Upper lobe of left lung (tissue), 6 donors: ENCODE data around the gene TOP3B. TPM values are rescaled to one million over a fixed set of nuclear protein-coding genes. Genes with fewer than 3 reads are reported as not detected.

Experiments used
- ATAC-seq, 2 donors: fragments of 200-7000 bp; cut with Tn5 transposase; one replicate each; pipeline ENCODE4 v1.9.1; 2022; ENCODE audit warnings: mild to moderate bottlenecking in 2 of 2, moderate library complexity in 2 of 2; ENCODE audit not compliant: low FRiP score in 2 of 2
- DNase-seq, 2 donors: peaks; one replicate each; pipeline ENCODE4 v3.0.0-alpha.2; 2019 to 2020
- H3K27ac ChIP-seq, 4 donors: fragments of 200-600 bp; sonication (generic); one replicate each; pipeline ENCODE4 v1.5.1; 2016 to 2019
- H3K27me3 ChIP-seq, 4 donors: fragments of 200-600 bp; sonication (generic); one replicate each; pipeline ENCODE4 v1.5.1; 2017 to 2019
- H3K36me3 ChIP-seq, 4 donors: fragments of 200-600 bp; sonication (generic); one replicate each; pipeline ENCODE4 v1.5.1; 2016 to 2019
- H3K4me1 ChIP-seq, 4 donors: fragments of 200-600 bp; sonication (generic); one replicate each; pipeline ENCODE4 v1.5.1; 2018 to 2019
- H3K4me3 ChIP-seq, 4 donors: fragments of 200-600 bp; sonication (generic); one replicate each; pipeline ENCODE4 v1.5.1; 2017 to 2019; ENCODE audit warnings: mild to moderate bottlenecking in 2 of 4, moderate library complexity in 1 of 4
- H3K9me3 ChIP-seq, 4 donors: fragments of 200-600 bp; sonication (generic); one replicate each; pipeline ENCODE4 v1.5.1; 2018 to 2019
- CTCF ChIP-seq, 6 experiments: fragments of 450-650 bp in 4 of 6; fragments of 200-600 bp in 2 of 6; sonication (generic) in 2 of 6; IDR thresholded peaks; one replicate each; pipeline ENCODE4 v1.5.1; 2016 to 2019; ENCODE audit warnings: antibody characterized with exemption in 6 of 6
- EP300 ChIP-seq, 4 donors: sonication (generic); formaldehyde crosslinking; IDR thresholded peaks; one replicate each; pipeline ENCODE4 v1.5.1; 2017; ENCODE audit warnings: antibody characterized with exemption in 4 of 4, control low read depth in 2 of 4
- POLR2A ChIP-seq, 4 donors: fragments of 450-650 bp; IDR thresholded peaks; one replicate each; pipeline ENCODE4 v1.5.1; 2016 to 2017; ENCODE audit warnings: antibody characterized with exemption in 4 of 4, mild to moderate bottlenecking in 2 of 4
- POLR2AphosphoS5 ChIP-seq, 2 donors: sonication (generic); formaldehyde crosslinking; IDR thresholded peaks; one replicate each; pipeline ENCODE4 v1.5.1; 2017; ENCODE audit warnings: antibody characterized with exemption in 2 of 2
- WGBS, 2 donors: methylation state at CpG; one replicate each; pipeline ENCODE4 v1.1.5; 2017 to 2018; 5-methylcytosine and 5-hydroxymethylcytosine counted together
- total RNA-seq, 6 donors: library from RNA; depleted of rRNA in 4 of 6; stranded (reverse); fragments of >200 nt in 4 of 6; gene quantifications; one replicate each; pipeline versions ENCODE4 v1.1.0 to v1.2.1, GENCODE V29; 2016 to 2021
- donor health status: DM: no; HTN: no; CAD: no; lungs with moderate emphysema.
- donor health status: DM: no; HTN: yes; CAD: no; lungs with severe emphysema.

TOP3B gene
- total RNA-seq, 6 donors from 2014 or later: 22.5 to 111 (median 34.0) TPM

DNA sequence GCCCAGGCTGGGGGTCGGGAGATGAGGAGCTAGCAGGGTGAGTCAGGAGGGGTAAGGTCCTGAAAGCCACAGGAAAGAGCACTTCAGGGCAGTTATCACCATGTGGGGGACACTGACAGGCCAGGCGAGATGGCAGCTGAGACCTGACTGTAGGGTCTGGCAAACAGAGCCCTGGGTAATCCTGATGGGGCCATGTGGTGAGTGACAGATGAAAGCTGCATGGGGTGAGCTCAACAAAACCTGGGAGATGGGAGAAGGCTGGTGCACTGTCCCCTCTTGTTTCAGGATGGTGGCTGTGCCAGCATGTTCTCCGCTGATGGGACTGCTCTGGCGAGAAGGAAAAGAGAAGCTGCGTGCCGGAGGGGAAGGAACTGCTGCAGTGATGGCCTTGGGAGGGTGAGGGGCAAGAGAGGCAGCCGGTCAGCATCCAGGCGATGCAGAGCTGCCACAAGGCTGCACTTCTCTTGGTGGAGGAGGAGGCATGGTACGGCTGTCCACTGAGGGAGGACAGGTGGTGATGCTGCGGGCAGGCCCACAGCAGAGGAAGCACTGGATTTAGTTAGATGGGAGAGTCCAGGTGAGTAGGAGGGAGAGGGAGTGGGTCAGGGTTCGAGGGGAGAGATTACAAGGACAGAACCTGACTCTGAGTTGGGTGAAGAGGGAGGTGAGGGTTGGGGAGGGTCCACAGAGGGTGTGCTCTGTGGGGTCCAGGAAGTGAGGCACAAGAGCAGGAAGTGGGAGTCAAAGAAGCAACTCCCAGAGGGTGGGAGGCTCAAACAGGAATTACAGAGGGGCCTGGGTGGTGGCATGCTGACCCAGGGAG lies 3.8 kb downstream of the TOP3B start:
- ATAC-seq (no peak), DNase-seq (no peak)
- H3K4me3 ChIP-seq: no peak overlapping the region
- no peaks in the 10 kb centered on the region for H3K27me3 ChIP-seq
- H3K9me3 ChIP-seq: no peaks in the 10 kb centered on the region
- H3K27ac ChIP-seq: no peak overlapping the region
- TF ChIP-seq EP300 (IDR thresholded peaks at IDR 0.05) (no peak), POLR2AphosphoS5 (IDR thresholded peaks at IDR 0.05) (no peak), POLR2A (IDR thresholded peaks at IDR 0.05) (no peak), CTCF (IDR thresholded peaks at IDR 0.05) (no peak)
- WGBS, 2 donors: 81 to 85% methylated on average over 11 of the region's 11 CpGs
- H3K4me1 ChIP-seq: peaks cover 10 to 33% (median 17%) of the 10 kb centered on the region in 4 donors
- H3K36me3 ChIP-seq: peaks cover 8 to 25% (median 17%) of the 10 kb centered on the region in 4 donors

DNA sequence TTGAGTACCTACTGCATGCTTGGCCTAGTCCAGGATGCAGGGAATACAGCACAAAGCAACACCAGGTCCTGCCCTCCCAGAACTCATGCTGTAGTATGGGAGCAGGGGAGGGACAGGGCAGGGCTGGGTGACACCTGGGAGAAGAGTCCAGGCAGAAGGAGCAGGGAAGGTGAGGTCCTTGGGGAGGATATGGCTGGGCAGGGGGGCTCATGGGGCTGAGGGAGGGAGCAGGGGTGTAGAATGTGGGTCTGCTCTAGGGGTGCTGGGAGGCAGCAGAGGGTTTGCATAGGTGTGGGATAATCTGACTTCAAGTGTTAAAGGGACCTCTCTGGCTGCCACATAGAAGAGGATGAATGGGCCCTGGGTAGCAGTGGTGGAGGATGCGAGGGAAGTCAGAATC lies 4.8 kb downstream of the TOP3B start:
- ATAC-seq (no peak), DNase-seq (no peak)
- Histone ChIP-seq H3K27ac (no peak overlapping the region), H3K4me1 (peaks cover 10 to 26% (median 15%) of the 10 kb centered on the region in 4 donors), H3K4me3 (no peak overlapping the region), H3K36me3 (peaks cover 13 to 34% (median 27%) of the 10 kb centered on the region in 4 donors), H3K27me3 (no peaks in the 10 kb centered on the region), H3K9me3 (no peaks in the 10 kb centered on the region)
- TF ChIP-seq POLR2AphosphoS5 (IDR thresholded peaks at IDR 0.05) (no peak), CTCF (IDR thresholded peaks at IDR 0.05) (no peak)
- WGBS, 2 donors: 100% methylated on average over 1 of the region's 1 CpG

- H3K4me3 ChIP-seq: no peak overlapping the region
- ATAC-seq (no peak), DNase-seq (no peak)
- H3K36me3 ChIP-seq: peaks cover 16 to 52% (median 41%) of the 10 kb centered on the region in 4 donors
- TF ChIP-seq CTCF (IDR thresholded peaks at IDR 0.05) (no peak), POLR2AphosphoS5 (IDR thresholded peaks at IDR 0.05) (no peak), EP300 (IDR thresholded peaks at IDR 0.05) (no peak), POLR2A (IDR thresholded peaks at IDR 0.05) (no peak)
- H3K9me3 ChIP-seq: no peaks in the 10 kb centered on the region
- 88 to 97% methylated on average over 3 to 5 of the region's 5 CpGs for WGBS, 2 donors
- H3K27ac ChIP-seq: no peak overlapping the region
- no peaks in the 10 kb centered on the region for H3K27me3 ChIP-seq
- peaks cover 0 to 10% (median 3%) of the 10 kb centered on the region in 4 donors for H3K4me1 ChIP-seq
These were observed 6.7 kb downstream of the TOP3B start for GRCh38 chr22:21975854-21976345.

- TF ChIP-seq POLR2AphosphoS5 (IDR thresholded peaks at IDR 0.05) (no peak), POLR2A (IDR thresholded peaks at IDR 0.05) (no peak), EP300 (IDR thresholded peaks at IDR 0.05) (no peak), CTCF (IDR thresholded peaks at IDR 0.05) (no peak)
- peaks cover 18 to 59% (median 47%) of the 10 kb centered on the region in 4 donors for H3K36me3 ChIP-seq
These were observed 7.3 kb downstream of the TOP3B start for GRCh38 chr22:21975273-21975672.

More at GRCh38 chr22:21975273-21975672, 7.3 kb downstream of the TOP3B start:
- Histone ChIP-seq H3K27ac (no peak overlapping the region), H3K27me3 (no peaks in the 10 kb centered on the region), H3K9me3 (no peaks in the 10 kb centered on the region), H3K4me1 (peaks cover 0 to 4% (median 0%) of the 10 kb centered on the region in 4 donors), H3K4me3 (no peak overlapping the region)
- ATAC-seq (no peak), DNase-seq (no peak)
- WGBS, 2 donors: 92 to 95% methylated on average over 5 of the region's 5 CpGs
